GOT3 (cell line): ENCODE results near the gene SHISAL2A.

Experiments used
- DNase-seq: peaks from one replicate; lab custom pipeline; 2025; ENCODE audit warnings: mixed read lengths; lab: John Stamatoyannopoulos, UW

SHISAL2A gene

DNA sequence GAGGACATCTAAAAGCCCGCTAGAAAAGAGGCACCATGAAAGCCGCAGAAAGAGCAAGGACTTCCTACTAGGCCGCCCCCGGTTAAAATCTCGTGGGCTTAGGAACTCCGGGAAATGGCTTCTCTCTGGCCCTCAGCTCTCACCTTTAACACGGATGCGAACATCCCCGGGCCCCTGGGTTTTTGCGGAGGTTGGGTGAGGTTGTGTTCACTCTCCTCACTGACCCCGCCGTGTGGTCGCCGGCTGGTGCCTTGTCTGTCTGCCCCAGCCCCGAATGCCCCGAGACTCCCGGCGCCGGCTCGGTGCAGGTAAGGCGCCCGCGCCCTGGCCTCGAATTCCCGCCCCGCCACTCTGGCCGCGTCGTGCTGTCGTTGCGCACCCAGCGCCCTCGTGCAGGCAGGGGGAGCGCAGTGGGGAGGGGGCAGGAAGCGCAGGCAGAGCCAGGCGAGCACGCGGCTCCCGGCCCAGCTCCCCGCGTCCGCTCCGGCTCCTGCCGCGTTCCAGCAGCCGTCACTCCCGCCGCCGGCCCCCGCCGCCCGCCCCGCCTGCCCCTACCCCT is at the start of gene SHISAL2A:
Gene SHISAL2A (plus strand): TSS at position 437 of the 559 bp plus-strand sequence. CDS start 326 bp downstream, outside the sequence.
- no peak for DNase-seq

DNA sequence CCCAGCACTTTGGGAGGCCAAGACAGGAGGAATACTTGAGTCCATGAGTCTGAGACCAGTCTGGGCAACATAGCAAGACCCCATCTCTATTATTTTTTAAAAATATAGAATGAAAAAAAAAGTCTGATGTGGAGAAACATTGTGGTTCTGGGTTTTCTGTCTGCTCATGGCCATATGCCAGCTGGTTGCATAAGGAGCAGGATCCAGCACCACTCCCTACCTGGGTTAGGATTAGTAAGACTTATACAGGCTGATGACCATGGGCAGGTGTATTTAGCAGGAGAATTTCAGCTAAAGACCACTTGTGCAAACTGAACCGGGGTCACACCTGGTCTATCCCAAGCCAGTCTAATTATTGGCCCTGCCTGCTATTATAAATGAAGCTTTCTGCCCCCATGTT is 47.5 kb upstream of the SHISAL2A start:
- no peak for DNase-seq

DNA sequence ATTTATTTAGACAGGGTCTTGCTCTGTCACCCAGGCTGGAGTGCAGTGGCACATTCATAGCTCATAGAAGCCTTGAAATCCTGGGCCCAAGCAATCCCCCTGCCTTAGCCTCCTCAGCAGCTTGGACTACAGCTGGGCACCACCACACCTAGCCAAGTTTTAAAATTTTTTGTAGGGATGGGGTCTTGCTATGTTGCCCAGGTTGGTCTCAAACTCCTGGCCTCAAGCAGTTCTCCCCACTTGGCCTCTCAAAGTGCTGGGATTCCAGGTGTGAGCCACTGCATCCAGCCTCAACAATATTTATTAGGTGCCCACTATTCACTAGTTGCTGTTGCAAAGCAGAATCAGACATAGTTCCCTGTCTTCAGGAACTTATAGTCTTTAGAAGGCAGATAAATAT is 44.9 kb upstream of the SHISAL2A start:
- DNase-seq: no peak

DNA sequence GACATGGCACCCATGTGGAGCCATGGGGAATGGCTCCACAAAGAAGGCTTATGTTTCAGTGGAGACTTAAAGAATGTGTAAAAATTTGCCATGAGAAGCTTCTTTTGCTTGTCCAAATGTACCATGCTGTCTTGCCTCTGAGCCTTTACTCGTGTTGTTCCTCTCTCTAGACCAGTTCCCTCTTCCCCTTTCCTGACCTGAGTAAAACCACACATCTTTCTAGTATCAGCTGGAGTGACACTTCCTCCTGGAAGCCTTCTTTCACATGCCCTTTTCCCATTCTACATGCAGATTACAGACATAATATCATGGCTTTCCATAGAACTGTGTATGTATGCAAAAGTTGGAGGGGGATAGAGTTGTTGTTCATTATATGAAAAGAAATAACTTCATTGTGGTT is 44.4 kb upstream of the SHISAL2A start:
- DNase-seq: no peak

DNA sequence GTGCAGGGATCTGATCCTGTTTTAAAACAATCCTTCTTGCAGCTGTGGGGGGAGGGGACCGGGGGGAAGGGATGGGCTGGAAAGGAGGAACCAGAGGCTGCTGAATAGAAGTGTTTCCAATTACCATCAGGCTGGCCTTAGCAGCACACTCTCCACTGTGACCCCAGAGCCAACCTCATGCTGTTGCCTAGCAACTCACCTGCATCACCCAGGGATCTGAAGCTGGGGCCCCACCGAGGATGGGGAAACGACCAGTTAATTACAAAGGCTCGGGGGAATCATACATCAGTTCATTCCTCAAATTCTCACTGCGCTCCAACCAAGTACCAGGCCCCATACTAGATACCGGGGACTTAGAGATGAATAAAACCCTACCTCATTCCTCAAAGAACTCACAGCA is 42.7 kb upstream of the SHISAL2A start:
- DNase-seq: no peak

DNA sequence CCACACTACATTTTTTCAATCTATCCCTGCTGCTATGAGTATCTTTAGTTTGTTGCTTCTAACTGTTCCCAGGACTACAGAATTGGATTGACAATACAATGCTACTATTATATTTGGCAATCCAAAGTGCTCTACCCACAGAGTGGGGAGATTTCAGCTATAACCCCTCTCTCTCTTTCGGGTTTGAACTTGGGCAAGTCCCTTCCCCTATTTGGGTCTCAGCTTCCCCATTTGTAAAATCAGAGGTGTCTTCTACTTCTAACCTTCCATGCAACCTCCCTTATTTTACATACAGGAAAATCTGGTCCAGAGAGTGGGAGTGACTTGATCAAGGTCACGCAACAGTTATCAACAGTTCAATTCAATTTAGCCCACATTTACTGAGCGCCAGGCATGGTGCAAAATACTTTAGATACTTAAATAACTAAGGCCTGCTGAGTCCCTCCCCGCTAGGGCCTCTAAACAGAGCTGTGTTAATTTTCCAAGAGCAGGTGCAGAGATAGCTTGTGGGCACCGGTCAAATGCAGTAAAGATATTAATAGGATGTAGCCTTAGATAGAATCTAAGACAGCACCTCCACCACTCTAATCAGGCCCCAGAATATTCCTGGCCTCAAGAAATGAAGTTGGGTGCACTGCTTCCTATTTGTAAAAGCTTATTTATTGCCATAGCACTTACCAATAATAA is 40.2 kb upstream of the SHISAL2A start:
- DNase-seq: no peak

DNA sequence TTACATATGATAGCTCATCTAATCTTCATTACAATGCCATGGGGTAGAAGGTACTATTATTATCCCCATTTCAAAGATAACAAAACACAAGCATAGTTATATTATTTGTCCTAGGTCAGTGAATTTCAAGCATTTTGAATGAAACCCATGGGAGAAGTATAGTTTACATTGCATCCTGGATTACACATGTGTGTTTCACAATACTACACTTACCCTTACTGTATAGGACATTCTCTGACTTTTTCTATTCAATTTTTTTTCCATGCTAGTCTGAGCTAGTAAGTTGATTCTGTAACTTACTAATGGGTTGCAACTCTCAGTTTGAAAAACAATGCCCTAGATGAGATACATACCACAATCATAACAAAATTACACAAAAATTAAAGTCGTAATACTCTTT is 39.5 kb upstream of the SHISAL2A start:
- no peak for DNase-seq

DNA sequence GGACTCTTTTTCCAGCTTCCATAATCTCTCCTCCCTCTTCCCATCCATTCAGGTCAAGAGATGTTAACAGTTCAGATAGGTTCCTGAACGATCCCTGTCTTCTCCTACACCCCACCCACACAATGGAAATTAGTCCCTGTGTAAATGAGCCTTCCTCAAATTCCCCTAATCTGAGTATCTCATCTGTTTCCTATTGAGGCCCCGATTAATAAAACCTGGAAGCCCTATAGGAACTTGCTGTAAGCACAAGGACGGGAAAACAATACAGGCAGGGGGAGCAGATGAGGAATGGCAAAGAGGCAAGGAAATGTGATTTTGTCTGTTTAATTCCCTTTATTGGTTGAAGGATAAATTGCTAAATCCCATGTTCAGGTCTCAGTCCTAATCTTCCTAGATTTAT is 37.9 kb upstream of the SHISAL2A start:
- no peak for DNase-seq

DNA sequence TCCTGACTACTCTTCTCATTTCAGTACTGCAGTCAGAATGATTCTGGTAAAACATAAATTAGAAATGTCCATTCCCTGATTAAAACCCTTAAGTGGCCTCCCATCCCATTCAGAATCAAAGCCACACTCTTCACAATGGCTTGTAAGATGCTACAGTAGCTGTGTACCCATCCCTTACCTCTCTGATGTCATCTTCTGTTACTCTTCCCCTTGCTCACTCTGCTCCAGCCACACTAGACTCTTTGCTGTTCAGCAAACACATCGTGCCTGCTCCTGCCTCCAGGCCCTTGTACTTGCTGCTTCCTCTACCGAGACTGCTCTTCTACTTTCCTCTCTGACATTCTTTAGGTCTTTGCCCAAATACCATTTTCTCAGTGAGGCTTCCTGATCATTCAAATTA is 35.1 kb upstream of the SHISAL2A start:
- no peak for DNase-seq

DNA sequence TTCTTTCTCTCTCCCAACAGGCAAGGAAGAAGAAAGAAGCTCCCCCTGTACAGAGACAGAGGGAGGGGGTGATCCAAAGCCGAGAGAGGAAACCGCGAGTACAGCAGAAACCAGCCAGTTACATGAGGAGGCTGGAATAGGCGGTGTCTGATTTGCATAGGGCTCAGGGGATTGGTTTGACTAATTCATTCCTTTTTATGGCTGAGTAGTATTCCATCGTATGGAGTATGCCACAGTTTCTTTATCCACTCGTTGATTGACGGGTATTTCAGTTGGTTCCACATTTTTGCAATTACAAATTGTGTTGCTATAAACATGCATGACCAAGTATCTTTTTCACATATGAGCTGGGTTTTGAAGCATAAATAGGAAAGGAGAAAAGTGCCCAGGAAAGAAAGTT is 34.2 kb upstream of the SHISAL2A start:
- DNase-seq: no peak

DNA sequence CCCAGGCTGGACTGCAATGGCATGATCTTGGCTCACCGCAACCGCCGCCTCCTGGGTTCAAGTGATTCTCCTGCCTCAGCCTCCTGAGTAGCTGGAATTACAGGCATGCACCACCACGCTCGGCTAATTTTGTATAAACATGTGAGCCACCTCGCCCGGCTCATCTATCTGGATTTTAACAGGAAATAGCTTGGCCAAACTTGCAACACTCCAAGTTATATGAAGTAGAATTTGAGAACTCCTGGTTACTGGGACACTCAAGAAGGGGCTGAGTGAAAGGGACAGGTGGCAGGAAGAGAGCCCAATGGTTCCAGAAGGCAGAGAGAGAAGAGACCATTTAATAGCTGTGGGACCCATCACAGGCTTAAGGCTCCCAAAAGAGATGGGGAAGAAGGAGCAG is 33.7 kb upstream of the SHISAL2A start:
- no peak for DNase-seq

DNA sequence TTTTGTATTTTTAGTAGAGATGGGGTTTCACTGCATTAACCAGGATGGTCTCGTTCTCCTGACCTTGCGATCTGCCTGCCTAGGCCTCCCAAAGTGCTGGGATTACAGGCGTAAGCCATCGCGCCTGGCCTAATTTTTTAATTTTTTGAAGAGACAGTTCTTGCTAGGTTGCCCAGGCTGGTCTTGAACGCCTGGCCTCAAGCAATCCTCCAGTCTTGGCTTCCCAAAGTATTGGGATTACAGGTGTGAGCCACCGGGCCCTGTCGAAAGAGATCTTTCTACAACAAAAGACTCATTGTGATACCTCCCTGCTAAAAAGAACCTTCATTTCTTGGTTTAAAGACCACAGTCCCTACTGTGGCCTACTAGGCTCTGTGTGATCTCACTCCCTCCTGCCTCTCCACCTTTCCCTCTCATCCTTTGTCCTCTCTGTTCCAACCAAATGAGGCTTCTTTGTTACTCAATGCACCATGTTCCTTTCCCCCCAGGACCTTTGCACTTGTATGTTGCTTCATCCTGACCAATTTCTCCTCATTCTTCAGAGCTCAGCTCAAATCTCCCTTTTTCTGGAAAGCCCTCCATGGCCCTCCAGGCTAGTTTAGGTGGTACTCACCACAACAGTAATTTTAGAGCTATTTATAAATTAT is 32.3 kb upstream of the SHISAL2A start:
- no peak for DNase-seq

DNA sequence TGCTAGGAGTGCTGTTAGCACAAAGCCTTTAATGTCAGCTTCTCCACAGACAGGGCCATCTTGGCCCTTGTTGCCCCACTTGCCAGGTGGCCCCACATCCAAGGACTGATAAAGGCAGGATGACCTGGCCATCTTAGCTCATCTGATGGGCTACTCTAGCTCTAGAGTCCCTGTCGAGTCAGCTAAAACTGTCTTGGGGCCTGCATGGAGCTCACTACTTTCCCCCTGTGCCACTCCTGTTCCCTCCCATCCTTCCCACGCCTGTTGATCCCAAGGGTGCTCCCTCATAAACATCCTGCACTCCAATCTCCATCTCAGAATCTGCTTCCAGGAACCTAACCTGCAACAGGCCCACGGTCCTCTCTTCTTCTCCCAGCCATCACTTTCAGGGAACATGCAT is 31.4 kb upstream of the SHISAL2A start:
- no peak for DNase-seq

DNA sequence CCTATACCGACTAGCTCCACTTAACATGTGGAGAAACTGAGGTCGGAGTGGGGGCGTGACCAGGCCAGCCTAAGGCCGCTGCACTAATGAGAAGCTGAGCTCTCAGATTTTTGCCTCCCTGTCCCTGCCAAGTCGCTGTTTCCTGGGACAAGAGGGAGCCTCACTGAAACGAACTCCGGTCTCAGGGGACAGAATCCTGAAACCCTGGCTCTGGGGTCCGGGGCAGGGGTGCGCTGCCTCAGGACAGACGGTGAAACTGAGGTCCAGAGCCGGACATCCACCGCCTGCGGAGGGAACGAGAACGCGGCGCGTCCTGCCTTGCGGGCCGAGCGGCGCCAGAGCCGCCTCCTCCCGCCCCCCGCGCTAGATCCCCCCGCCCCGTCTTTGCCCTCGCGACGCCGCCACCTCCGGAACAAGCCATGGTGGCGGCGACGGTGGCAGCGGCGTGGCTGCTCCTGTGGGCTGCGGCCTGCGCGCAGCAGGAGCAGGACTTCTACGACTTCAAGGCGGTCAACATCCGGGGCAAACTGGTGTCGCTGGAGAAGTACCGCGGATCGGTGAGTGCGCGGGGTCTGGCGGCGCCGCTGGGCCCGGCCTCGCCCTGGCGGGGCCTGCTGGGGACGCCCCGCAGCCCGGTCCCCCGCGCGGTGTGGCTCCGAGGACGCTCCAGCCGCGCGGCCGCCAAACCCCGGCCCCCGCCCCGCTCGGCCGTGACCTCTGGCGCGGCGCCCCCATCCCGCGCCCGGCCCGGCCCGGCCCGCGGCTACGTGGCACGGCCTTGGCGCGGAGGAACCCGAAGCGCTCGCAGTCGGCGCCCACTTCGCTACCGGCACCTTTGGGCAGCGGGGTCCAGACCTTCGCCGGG is 30.7 kb upstream of the SHISAL2A start, which contains the start of gene GPX7:
Gene GPX7 (plus strand): TSS at position 381 of the 865 bp plus-strand sequence. CDS start 39 bp downstream, at position 420.
- no peak for DNase-seq

DNA sequence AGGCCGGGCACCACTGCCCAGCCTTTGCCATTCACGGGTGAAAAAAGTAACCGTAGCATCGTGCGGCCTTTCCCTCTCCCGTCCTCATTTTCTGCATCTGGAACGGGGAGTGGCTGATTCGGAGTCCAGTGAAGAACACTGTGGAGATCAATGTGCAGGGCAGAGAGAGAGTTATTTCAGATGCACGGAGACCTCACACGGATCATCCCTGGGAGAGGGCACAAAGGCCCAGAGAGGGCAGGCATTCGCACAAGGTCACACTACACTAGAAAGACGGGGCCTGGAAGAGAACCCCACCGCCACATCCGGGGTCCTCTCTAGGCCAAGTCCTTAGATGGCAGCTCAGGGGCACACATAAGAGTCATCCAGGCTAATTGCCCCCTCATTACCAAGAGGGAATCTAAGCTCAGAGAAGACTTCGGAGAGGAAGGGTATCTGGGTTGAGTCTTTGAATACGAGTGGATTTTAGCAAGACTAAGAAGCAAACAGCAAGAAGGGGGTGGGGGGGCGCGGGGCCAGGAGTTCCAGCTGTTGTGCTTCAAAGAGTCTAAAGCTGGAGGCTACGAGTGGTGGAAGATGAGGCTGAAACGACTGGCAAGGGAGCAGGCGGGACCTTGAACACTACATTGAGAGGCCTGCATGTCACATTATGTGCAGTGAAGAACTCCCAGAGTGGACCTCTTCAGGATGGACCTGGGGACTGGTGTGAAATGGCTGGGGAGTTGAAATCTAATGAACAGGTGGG is 29.9 kb upstream of the SHISAL2A start:
- no peak for DNase-seq

DNA sequence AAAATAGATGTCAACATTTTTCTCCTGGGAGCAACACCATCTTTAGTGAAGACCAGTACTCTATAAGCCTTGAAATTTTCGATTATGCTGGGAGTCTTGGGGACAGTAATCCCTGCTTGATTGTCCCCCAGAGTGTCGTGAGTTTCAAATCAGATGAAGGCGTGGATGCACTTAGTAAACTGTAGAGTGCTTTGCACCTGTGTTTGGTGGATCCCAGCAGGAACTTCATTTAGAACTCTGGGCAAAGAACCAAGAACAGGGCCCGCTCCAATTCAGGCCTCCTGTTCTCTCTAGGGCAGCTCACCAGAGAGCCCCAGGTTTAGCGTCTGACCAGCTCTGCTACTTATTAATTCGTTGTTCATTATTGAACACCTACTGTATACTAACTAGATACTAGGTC is 29.3 kb upstream of the SHISAL2A start:
- DNase-seq: no peak

DNA sequence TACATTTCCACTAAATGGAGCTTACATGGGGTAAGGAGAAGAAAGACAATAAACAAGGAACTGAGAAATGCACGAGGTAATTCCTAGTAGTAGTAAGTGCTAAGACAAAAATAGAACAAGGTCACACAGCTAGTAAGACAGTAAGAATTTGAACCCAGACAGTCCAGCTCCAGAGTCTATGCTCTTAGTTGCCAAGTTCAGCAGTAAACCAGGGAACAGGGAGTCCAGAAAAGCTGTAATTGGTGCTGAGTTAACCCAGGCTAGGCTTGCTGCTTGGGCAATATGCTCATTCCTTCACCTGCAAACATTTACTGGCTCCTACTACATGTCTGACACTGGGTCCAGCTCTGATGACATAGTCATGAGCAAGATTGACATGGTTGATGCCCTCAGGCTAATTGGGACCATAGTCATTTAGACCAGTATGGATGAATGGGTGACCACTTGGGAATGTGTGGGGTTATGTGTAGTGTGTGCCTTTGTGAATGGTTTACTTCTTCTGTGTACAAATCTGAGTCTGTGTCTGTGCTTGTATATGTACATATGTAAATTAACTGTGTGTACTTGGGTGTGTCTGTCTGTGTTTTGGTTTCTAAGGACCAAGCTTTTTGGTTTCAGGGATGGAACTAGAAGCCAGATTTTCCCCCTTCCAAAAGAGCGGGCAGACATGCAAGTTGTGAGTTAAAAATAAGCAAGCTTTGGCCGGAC is 28.8 kb upstream of the SHISAL2A start:
- DNase-seq: no peak

DNA sequence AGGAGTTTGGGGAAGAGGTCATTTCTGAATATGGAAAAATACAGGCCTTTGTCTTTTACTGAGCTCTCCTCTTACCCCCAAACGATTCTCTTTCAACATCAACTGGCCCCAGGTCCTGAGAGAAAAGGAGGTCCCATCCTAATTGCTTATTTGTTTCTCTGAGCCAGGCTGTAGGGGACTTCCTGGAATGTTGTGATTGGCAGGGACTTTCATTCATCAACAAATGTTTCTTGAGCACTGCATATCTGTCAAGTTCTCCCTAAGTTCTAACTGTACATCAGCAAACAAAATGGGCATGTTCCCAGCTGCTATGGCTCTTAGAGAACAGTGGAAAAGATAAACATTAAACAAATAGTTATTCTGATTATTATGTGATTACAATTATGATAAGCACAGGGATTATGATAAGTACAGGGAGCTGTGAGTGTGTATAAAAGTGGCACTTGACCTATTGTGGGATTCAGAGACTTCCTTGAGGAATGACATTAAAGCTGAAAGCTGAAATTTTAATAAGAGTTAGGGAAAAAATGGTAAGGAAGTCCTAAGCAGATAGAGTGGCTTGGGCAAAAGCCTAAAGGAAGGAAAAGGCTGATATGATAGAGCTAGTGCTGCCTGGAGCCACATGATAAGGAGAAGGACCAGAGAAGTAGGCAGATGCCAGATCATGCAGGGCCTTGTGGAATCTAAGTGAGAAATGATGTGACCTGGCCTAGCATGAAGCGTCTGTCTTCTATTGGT is 19.2 kb upstream of the SHISAL2A start:
- no peak for DNase-seq

DNA sequence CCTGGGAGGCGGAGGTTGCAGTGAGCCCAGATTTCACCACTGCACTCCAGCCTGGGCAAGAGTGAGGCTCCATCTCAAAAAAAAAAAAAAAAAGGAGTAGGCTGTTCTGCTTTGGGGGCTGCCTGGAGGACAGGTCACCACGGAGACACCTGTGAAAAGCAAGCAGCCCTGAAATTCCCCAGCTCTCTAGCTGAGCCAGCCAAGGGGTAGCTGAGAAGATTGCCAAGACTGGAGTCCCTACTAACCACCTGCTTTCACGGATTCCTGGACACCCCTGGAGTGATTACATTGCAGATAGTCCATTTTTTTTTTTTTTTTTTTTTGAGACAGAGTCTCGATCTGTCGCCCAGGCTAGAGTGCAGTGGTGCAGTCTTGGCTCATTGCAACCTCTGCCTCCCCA is 18.3 kb upstream of the SHISAL2A start:
- no peak for DNase-seq

DNA sequence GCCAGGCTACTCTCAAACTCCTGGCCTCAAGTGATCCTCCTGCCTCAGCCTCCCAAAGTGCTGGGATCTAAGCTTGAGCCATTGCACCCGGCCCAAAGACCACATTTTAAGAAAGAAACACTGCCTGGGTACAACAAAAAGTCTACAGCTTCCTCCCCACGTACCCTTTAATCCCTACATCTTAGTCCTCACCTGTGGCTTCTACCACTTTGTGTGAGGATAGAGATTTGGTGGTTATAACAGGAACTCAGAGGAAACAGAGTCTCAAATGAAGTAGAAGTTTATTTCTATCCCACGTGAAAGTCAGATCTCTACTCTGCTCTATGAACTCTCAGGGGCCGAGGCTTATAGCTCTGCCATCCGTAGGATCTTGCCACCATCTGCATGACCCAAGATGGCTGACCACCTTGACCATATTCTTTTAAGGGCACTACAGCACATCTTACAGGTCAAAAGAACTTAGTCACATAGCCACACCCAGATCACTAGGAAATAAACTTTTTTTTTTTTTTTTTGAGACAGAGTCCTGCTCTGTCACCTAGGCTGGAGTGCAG is 17.4 kb upstream of the SHISAL2A start:
- DNase-seq: no peak
